Fibroblast of villous mesenchyme (primary cell): ENCODE data around the gene OR2AT4. TPM values are rescaled to one million over a fixed set of nuclear protein-coding genes. Genes with fewer than 3 reads are reported as not detected.
"Not testable (repeated sequence)": the region's sequence is repeated elsewhere in the genome, so short reads cannot be mapped to it uniquely, and the experiment has no call there.

Experiments
- DNase-seq: peaks from one replicate; pipeline ENCODE4 v3.0.0-alpha.2; 2010; ENCODE audit warnings: low read depth
- H3K4me3 ChIP-seq: 2 replicates; pipeline ENCODE4 v1.5.1; 2011; ENCODE audit warnings: low read depth, mild to moderate bottlenecking, low read length
- CTCF ChIP-seq: IDR thresholded peaks from 2 replicates; pipeline ENCODE4 v1.5.1; 2012; ENCODE audit warnings: low read depth, mild to moderate bottlenecking, low read length; ENCODE audit not compliant: insufficient read depth
- total RNA-seq: library from RNA; depleted of rRNA; stranded (reverse); fragments of >200 nt; gene quantifications from 2 replicates; pipeline ENCODE4 v1.2.3, GENCODE V29; 2012

OR2AT4 gene
- total RNA-seq, 1 donor: not detected

- no peak overlapping the region for H3K4me3 ChIP-seq
- no peak for TF ChIP-seq CTCF
- no peak for DNase-seq
Observed at GRCh38 chr11:75051043-75051442, 45.6 kb downstream of the OR2AT4 start.

- no peak for TF ChIP-seq CTCF
- no peak overlapping the region for H3K4me3 ChIP-seq
- DNase-seq: no peak
Observed at GRCh38 chr11:75050516-75050915, 46.2 kb downstream of the OR2AT4 start.

- DNase-seq, H3K4me3 ChIP-seq: not testable (repeated sequence)
Observed at GRCh38 chr11:75049501-75050266, 47.0 kb downstream of the OR2AT4 start.

- H3K4me3 ChIP-seq: no peak overlapping the region
- no peak for TF ChIP-seq CTCF
Observed at GRCh38 chr11:75047191-75047590, 49.5 kb downstream of the OR2AT4 start.

GRCh38 chr11:75046668-75047067 lies 50.0 kb downstream of the OR2AT4 start:
- not testable (repeated sequence) for DNase-seq, H3K4me3 ChIP-seq

More at GRCh38 chr11:75047191-75047590, 49.5 kb downstream of the OR2AT4 start:
- DNase-seq: no peak

GRCh38 chr11:75044381-75045170 lies 52.1 kb downstream of the OR2AT4 start:
- not testable (repeated sequence) for DNase-seq, H3K4me3 ChIP-seq

- H3K4me3 ChIP-seq, DNase-seq: not testable (repeated sequence)
Observed at GRCh38 chr11:75041821-75042220, 54.9 kb downstream of the OR2AT4 start.

GRCh38 chr11:75041263-75041662 lies 55.4 kb downstream of the OR2AT4 start:
- H3K4me3 ChIP-seq: no peak overlapping the region
- DNase-seq: no peak
- TF ChIP-seq CTCF: no peak
